GM21737 (cell line): ENCODE data around the gene MBTPS1.

Source experiments
- ATAC-seq: cut with Tn5 transposase; IDR thresholded peaks from one replicate; pipeline ENCODE4 v1.9.1; 2021; ENCODE audit warnings: mild to moderate bottlenecking, moderate library complexity; ENCODE audit not compliant: unreplicated experiment

The MBTPS1 gene

GRCh38 chr16:84104231-84104630, 12.5 kb downstream of the MBTPS1 start:
- no peak for ATAC-seq

GRCh38 chr16:84103678-84104077, 13.1 kb downstream of the MBTPS1 start:
- ATAC-seq = no peak

- ATAC-seq = no peak
These were observed 17.8 kb downstream of the MBTPS1 start for GRCh38 chr16:84098939-84099338.

- ATAC-seq = no peak
These were observed 20.2 kb downstream of the MBTPS1 start for GRCh38 chr16:84096447-84097005.

GRCh38 chr16:84095466-84095865, 21.3 kb downstream of the MBTPS1 start:
- no peak for ATAC-seq

- ATAC-seq = no peak
These were observed 22.9 kb downstream of the MBTPS1 start for GRCh38 chr16:84093879-84094270.

- ATAC-seq = no peak
These were observed 23.4 kb downstream of the MBTPS1 start for GRCh38 chr16:84093120-84093878.

- ATAC-seq = no peak
These were observed 25.3 kb downstream of the MBTPS1 start for GRCh38 chr16:84091460-84091859.

- no peak for ATAC-seq
These were observed 26.5 kb downstream of the MBTPS1 start for GRCh38 chr16:84090211-84090610.

GRCh38 chr16:84088695-84089395, 27.9 kb downstream of the MBTPS1 start:
- peak; percentile 75 for ATAC-seq

GRCh38 chr16:84087466-84088151, 29.1 kb downstream of the MBTPS1 start:
- ATAC-seq = no peak

GRCh38 chr16:84087001-84087400, 29.7 kb downstream of the MBTPS1 start:
- ATAC-seq = no peak

- no peak for ATAC-seq
These were observed 30.4 kb downstream of the MBTPS1 start for GRCh38 chr16:84086341-84086740.

GRCh38 chr16:84085773-84086172, 31.0 kb downstream of the MBTPS1 start:
- no peak for ATAC-seq

GRCh38 chr16:84085271-84085667, 31.5 kb downstream of the MBTPS1 start:
- no peak for ATAC-seq

GRCh38 chr16:84084570-84085270, 32.0 kb downstream of the MBTPS1 start:
- no peak for ATAC-seq

- no peak for ATAC-seq
These were observed 33.7 kb downstream of the MBTPS1 start for GRCh38 chr16:84082835-84083569.

- ATAC-seq = no peak
These were observed 34.6 kb downstream of the MBTPS1 start for GRCh38 chr16:84082110-84082509.

- no peak for ATAC-seq
These were observed 35.2 kb downstream of the MBTPS1 start for GRCh38 chr16:84081446-84081989.

GRCh38 chr16:84080813-84081212, 35.9 kb downstream of the MBTPS1 start:
- no peak for ATAC-seq
